Brain microvascular endothelial cell (primary cell): ENCODE results near the gene CDC14C.

Source experiments
- DNase-seq: peaks from one replicate; pipeline ENCODE4 v3.0.0-alpha.2; 2020
- H3K27ac ChIP-seq: fragments of 250-450 bp; sonication (Bioruptor Pico); 2 replicates; pipeline ENCODE4 v1.5.1; 2020; ENCODE audit warnings: mild to moderate bottlenecking, moderate library complexity
- H3K27me3 ChIP-seq: fragments of 250-450 bp; sonication (Bioruptor Pico); replicated peaks from 2 replicates; pipeline ENCODE4 v1.5.1; 2020; ENCODE audit warnings: mild to moderate bottlenecking
- H3K36me3 ChIP-seq: fragments of 250-450 bp; sonication (Bioruptor Pico); replicated peaks from 2 replicates; pipeline ENCODE4 v1.5.1; 2020; ENCODE audit warnings: mild to moderate bottlenecking
- H3K4me3 ChIP-seq: 2 replicates; pipeline ENCODE4 v1.5.1; 2011; ENCODE audit warnings: low read depth, mild to moderate bottlenecking, control low read depth, low read length, moderate library complexity
- in situ Hi-C: cut with HindIII; loops from 2 replicates; pipeline ENCODE4 v1.10.0; 2017; ENCODE audit warnings: low sequenced_read_pairs, low pct_ligation_motif_present
- TF ChIP-seq, protein P1 (sequence below): IDR thresholded peaks from 2 replicates; pipeline ENCODE4 v1.5.1; 2011; ENCODE audit warnings: low read depth, mild to moderate bottlenecking, moderate library complexity, low read length, control low read depth, inconsistent platforms; ENCODE audit errors: missing control alignments

CDC14C gene

GRCh38 chr7:48932126-48932910 is 8.0 kb downstream of the CDC14C start:
- no peak for DNase-seq
- Histone ChIP-seq H3K27me3 (no peaks in the 10 kb centered on the region), H3K36me3 (no peaks in the 10 kb centered on the region), H3K27ac (no peak overlapping the region), H3K4me3 (no peak overlapping the region)
- TF ChIP-seq, protein P1, sequence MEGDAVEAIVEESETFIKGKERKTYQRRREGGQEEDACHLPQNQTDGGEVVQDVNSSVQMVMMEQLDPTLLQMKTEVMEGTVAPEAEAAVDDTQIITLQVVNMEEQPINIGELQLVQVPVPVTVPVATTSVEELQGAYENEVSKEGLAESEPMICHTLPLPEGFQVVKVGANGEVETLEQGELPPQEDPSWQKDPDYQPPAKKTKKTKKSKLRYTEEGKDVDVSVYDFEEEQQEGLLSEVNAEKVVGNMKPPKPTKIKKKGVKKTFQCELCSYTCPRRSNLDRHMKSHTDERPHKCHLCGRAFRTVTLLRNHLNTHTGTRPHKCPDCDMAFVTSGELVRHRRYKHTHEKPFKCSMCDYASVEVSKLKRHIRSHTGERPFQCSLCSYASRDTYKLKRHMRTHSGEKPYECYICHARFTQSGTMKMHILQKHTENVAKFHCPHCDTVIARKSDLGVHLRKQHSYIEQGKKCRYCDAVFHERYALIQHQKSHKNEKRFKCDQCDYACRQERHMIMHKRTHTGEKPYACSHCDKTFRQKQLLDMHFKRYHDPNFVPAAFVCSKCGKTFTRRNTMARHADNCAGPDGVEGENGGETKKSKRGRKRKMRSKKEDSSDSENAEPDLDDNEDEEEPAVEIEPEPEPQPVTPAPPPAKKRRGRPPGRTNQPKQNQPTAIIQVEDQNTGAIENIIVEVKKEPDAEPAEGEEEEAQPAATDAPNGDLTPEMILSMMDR = no peak
- in situ Hi-C loops = no loop called here

DNA sequence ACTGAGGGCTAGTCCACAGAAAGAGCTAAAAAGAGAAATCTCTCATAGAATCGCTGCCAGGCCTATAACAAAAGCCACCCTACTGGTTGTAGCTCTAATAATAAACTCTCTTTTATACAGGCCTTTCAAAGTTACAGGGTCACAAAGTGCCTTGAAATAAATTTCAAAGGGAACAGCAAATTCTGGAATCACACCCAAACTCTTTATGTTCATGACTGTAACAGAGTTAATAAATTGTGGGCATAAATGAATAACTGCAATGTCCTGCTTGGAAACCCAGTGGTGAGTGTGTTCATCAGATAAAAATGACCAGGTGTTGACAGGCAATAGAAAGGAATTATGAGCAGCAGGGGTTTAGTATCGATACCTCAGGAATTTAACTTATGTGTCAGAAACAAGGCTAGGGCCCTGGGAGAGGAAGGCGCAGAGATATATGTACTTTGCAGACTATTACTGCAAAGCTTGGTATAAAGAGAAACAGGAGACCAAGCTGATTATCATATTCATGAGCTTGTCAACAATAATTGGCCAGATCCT is 9.3 kb downstream of the CDC14C start:
- no peak for DNase-seq
- no peak overlapping the region for H3K4me3 ChIP-seq
- no peaks in the 10 kb centered on the region for H3K27me3 ChIP-seq
- H3K27ac ChIP-seq = no peak overlapping the region
- in situ Hi-C loops = no loop called here
- no peaks in the 10 kb centered on the region for H3K36me3 ChIP-seq
- TF ChIP-seq, protein P1 = no peak

- TF ChIP-seq, protein P1 = no peak
- no peak overlapping the region for H3K27ac ChIP-seq
- in situ Hi-C loops = no loop called here
- no peaks in the 10 kb centered on the region for H3K27me3 ChIP-seq
- H3K36me3 ChIP-seq = no peaks in the 10 kb centered on the region
- no peak overlapping the region for H3K4me3 ChIP-seq
- no peak for DNase-seq
These were observed 14.4 kb downstream of the CDC14C start for GRCh38 chr7:48938539-48939295.

- in situ Hi-C loops = no loop called here
- H3K4me3 ChIP-seq = no peak overlapping the region
- no peaks in the 10 kb centered on the region for H3K27me3 ChIP-seq
- no peak overlapping the region for H3K27ac ChIP-seq
- no peaks in the 10 kb centered on the region for H3K36me3 ChIP-seq
- TF ChIP-seq, protein P1 = no peak
- no peak for DNase-seq
These were observed 19.1 kb downstream of the CDC14C start for GRCh38 chr7:48943279-48943990.

GRCh38 chr7:48955916-48956315 is 31.6 kb downstream of the CDC14C start:
- H3K27ac ChIP-seq = no peak overlapping the region
- in situ Hi-C loops = no loop called here
- TF ChIP-seq, protein P1 = no peak
- H3K4me3 ChIP-seq = no peak overlapping the region
- H3K36me3 ChIP-seq = no peaks in the 10 kb centered on the region
- H3K27me3 ChIP-seq = no peaks in the 10 kb centered on the region
- no peak for DNase-seq
